Tibial nerve (tissue), 3 donors: ENCODE data around the gene ALG11.
"Not testable (repeated sequence)": the region's sequence is repeated elsewhere in the genome, so short reads cannot be mapped to it uniquely, and the experiment has no call there.

Experiments
- CTCF ChIP-seq, 5 experiments: fragments of 200-600 bp in 3 of 5; fragments of 450-650 bp in 2 of 5; sonication (generic) in 3 of 5; IDR thresholded peaks; one replicate each; pipeline ENCODE4 v1.5.1; 2016 to 2019; ENCODE audit warnings: antibody characterized with exemption in 5 of 5, mild to moderate bottlenecking in 3 of 5, moderate library complexity in 2 of 5
- POLR2A ChIP-seq, 2 donors: fragments of 450-650 bp; IDR thresholded peaks; one replicate each; pipeline ENCODE4 v1.6.1; 2017; ENCODE audit warnings: antibody characterized with exemption in 2 of 2, mild to moderate bottlenecking in 2 of 2, moderate library complexity in 2 of 2

GRCh38 chr13:51984904-51985303, 27.3 kb upstream of the ALG11 start:
- TF ChIP-seq CTCF, POLR2A (IDR thresholded peaks at IDR 0.05): not testable (repeated sequence)
